Type B pancreatic cell (in vitro differentiated cells): ENCODE results near the gene EIPR1. TPM values are rescaled to one million over a fixed set of nuclear protein-coding genes. Genes with fewer than 3 reads are reported as not detected.
"Not testable (repeated sequence)": the region's sequence is repeated elsewhere in the genome, so short reads cannot be mapped to it uniquely, and the experiment has no call there.

Experiments used
- DNase-seq: peaks from one replicate; pipeline ENCODE4 v3.0.0; 2021; ENCODE audit warnings: mixed read lengths; ENCODE audit not compliant: unreplicated experiment; ENCODE audit errors: extremely low spot score
- H3K27ac Mint-ChIP-seq: 2 replicates; pipeline ENCODE4 v1.8.0; 2021; ENCODE audit warnings: mild to moderate bottlenecking, mixed read lengths
- H3K27me3 Mint-ChIP-seq: 2 replicates; pipeline ENCODE4 v1.8.0; 2021; ENCODE audit warnings: mixed read lengths
- H3K36me3 Mint-ChIP-seq: 2 replicates; pipeline ENCODE4 v1.8.0; 2021; ENCODE audit warnings: mixed read lengths
- H3K4me1 Mint-ChIP-seq: one replicate; pipeline ENCODE4 v1.8.0; 2021; ENCODE audit warnings: mixed read lengths; ENCODE audit not compliant: unreplicated experiment
- H3K4me3 Mint-ChIP-seq: 2 replicates; pipeline ENCODE4 v1.8.0; 2021; ENCODE audit warnings: mild to moderate bottlenecking, mixed read lengths
- H3K9me3 Mint-ChIP-seq: 2 replicates; pipeline ENCODE4 v1.8.0; 2021; ENCODE audit warnings: mixed read lengths
- total RNA-seq: library from RNA; stranded (reverse); gene quantifications from 2 replicates; pipeline ENCODE4 v1.2.1, GENCODE V29; 2021; ENCODE audit warnings: low replicate concordance
- TF ChIP-seq, protein P1 (sequence below): fragments of 200-600 bp; sonication (generic); conservative IDR thresholded peaks from 2 replicates; pipeline ENCODE4 v1.5.0; 2021; ENCODE audit warnings: antibody characterized with exemption, mild to moderate bottlenecking

Gene EIPR1
- total RNA-seq, 1 donor from 2014 or later = 24.9 TPM

GRCh38 chr2:3289171-3289515 is 88.5 kb downstream of the EIPR1 start:
- DNase-seq = no peak
- Mint-ChIP-seq H3K27me3 (no peaks in the 10 kb centered on the region), H3K4me3 (no peak overlapping the region), H3K36me3 (peaks cover 15% of the 10 kb centered on the region), H3K4me1 (peaks cover 4% of the 10 kb centered on the region), H3K9me3 (peaks cover 8% of the 10 kb centered on the region), H3K27ac (peak overlapping the region; percentile 44)
- TF ChIP-seq, protein P1, sequence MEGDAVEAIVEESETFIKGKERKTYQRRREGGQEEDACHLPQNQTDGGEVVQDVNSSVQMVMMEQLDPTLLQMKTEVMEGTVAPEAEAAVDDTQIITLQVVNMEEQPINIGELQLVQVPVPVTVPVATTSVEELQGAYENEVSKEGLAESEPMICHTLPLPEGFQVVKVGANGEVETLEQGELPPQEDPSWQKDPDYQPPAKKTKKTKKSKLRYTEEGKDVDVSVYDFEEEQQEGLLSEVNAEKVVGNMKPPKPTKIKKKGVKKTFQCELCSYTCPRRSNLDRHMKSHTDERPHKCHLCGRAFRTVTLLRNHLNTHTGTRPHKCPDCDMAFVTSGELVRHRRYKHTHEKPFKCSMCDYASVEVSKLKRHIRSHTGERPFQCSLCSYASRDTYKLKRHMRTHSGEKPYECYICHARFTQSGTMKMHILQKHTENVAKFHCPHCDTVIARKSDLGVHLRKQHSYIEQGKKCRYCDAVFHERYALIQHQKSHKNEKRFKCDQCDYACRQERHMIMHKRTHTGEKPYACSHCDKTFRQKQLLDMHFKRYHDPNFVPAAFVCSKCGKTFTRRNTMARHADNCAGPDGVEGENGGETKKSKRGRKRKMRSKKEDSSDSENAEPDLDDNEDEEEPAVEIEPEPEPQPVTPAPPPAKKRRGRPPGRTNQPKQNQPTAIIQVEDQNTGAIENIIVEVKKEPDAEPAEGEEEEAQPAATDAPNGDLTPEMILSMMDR = no peak

DNA sequence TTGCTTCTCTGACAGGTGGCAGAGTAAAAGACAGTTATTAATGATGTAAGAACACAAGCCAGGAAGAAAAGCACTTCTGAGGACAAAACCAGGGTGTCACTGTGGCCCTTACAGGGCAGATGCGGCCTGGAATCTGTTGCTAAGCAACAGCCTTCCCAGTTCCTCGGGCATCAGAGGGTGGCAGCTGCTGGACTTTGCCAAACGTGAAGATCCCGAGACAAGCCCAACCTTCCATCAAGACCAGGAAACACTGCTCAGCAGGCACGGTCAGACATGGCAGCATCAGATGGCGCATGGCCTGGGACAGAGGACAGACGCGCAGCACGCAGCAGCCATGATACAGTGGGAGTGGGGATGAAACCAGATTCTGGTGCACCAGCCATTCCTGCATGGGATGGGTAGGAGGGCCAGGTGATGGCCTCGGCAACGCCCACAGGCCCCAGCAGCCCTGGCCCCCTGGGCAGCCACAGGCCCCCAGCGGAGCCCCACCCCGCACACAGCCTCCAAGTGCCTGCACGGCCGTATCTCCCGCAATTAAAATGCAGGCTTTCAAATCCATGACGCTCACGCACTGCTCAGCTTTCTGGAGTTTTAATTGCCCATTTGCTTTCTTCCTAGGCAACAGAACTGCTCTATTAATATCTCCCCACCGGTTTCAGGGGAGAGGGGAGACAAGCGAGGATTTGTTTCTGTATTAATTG is 89.0 kb downstream of the EIPR1 start:
- H3K27me3 Mint-ChIP-seq = no peaks in the 10 kb centered on the region
- DNase-seq = no peak
- H3K36me3 Mint-ChIP-seq = peaks cover 15% of the 10 kb centered on the region
- peaks cover 4% of the 10 kb centered on the region for H3K4me1 Mint-ChIP-seq
- peak overlapping the region; percentile 44 for H3K27ac Mint-ChIP-seq
- peaks cover 8% of the 10 kb centered on the region for H3K9me3 Mint-ChIP-seq
- H3K4me3 Mint-ChIP-seq = no peak overlapping the region
- TF ChIP-seq, protein P1 = no peak

DNA sequence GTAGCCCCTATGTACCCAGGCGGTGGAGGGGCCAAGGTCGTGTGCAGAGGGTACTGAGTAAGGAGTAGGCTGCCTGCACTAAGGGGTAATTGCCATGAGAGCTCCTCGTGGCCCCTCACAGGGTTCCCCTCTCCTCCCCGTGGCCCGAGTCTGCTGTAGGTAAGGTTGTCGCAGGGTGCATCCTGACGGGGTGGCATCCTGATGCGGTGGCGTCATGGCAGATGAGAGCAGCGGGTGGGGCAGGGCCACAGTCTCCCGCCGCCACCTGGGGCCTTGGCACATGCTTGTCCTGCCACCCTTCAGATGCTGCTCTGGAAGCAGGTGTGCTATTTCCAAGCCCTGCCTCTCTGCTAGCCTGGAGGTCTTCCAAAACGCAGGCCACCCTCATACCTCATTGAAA is 89.7 kb downstream of the EIPR1 start:
- Mint-ChIP-seq H3K4me1 (peaks cover 4% of the 10 kb centered on the region), H3K27me3 (no peaks in the 10 kb centered on the region), H3K27ac (no peak overlapping the region), H3K36me3 (peaks cover 15% of the 10 kb centered on the region), H3K4me3 (no peak overlapping the region), H3K9me3 (peaks cover 8% of the 10 kb centered on the region)
- no peak for DNase-seq
- TF ChIP-seq, protein P1 = no peak

DNA sequence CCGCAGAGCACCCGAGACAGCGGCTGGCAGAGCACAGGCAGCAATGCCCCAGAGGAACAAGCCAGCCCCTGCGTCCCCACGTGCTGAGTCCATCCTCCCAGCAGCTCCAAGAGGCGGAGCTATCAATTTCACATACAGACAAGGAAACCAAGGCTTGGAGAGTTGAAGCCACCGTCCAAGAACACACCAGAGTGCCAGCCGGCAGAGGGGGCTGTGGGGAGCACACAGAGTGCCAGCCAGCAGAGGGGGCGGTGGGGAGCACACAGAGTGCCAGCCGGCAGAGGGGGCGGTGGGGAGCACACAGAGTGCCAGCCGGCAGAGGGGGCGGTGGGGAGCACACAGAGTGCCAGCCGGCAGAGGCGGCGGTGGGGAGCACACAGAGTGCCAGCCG is 91.0 kb downstream of the EIPR1 start:
- H3K27me3 Mint-ChIP-seq, H3K4me1 Mint-ChIP-seq, H3K9me3 Mint-ChIP-seq, H3K27ac Mint-ChIP-seq, H3K4me3 Mint-ChIP-seq, DNase-seq: not testable (repeated sequence)
- H3K36me3 Mint-ChIP-seq = peaks cover 15% of the 10 kb centered on the region

DNA sequence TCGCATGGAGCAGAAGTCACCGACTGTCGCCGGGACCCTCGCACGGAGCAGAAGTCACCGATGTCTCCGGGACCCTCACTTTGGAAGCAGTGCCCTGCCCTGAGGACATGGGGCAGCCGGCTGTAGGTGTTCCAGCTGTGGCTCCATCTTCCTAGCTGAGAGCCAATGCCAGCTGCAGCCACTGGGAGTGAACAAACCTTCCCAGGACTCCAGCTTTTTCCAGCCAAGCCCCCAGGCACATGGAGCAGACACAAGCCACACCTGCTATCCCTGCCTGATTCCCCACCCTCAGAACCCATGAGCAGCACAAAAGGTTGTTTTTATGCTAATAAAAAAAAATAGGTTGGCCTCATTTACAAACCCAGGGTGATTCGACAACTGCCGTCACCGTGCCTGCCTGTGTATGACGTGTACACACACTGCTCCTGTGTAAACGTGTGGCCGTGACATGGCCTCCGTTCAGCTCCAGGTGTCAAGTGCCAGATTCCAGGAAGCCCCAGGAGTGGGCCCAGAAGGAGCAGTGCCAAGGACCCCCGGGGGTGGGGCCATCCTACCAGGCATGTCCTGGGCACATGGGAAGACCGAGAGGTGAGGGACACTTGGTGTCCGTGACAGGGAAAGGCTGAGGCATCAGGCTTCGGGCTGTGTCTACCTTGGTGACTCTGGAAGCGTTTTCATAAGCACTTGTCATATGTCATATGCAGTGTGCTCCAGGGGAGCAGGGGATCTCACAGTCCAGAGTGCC is 91.5 kb downstream of the EIPR1 start:
- H3K27me3 Mint-ChIP-seq = no peaks in the 10 kb centered on the region
- peaks cover 8% of the 10 kb centered on the region for H3K4me1 Mint-ChIP-seq
- no peak overlapping the region for H3K27ac Mint-ChIP-seq
- peaks cover 15% of the 10 kb centered on the region for H3K36me3 Mint-ChIP-seq
- peaks cover 8% of the 10 kb centered on the region for H3K9me3 Mint-ChIP-seq
- H3K4me3 Mint-ChIP-seq = no peak overlapping the region
- no peak for DNase-seq
- TF ChIP-seq, protein P1 = no peak
